ENCODE results near the gene THBD.

THBD gene

GRCh38 chr20:23083553-23084220 is 34.2 kb upstream of the THBD start:
- Histone ChIP-seq H4K20me1 (ENCODE audit: insufficient read depth, low read length) (no peaks in the 10 kb centered on the region), H3K9me3 (ENCODE audit: low read length) (no peaks in the 10 kb centered on the region), H3K4me2 (ENCODE audit: low read length) (no peak overlapping the region), H3K79me2 (ENCODE audit: insufficient read depth, low read length) (no peaks in the 10 kb centered on the region), H3K27ac (ENCODE audit: low read depth, low read length, poor library complexity, severe bottlenecking) (no peak overlapping the region), H3K27me3 (ENCODE audit: insufficient read depth, low read length) (peaks cover 3% of the 10 kb centered on the region; the same call in 1 of the 2 replicates), H2AFZ (ENCODE audit: low read length) (no peak overlapping the region), H3K36me3 (ENCODE audit: insufficient read depth, low read length) (no peaks in the 10 kb centered on the region), H3F3A (ENCODE audit: insufficient read depth, low read length) (no peaks in the 10 kb centered on the region), H3K4me3 (ENCODE audit: low read depth, low read length, poor library complexity, severe bottlenecking) (no peak overlapping the region), H3K9ac (ENCODE audit: low read length) (no peak overlapping the region), H3K9me2 (ENCODE audit: low read depth, low read length) (no peaks in the 10 kb centered on the region), H3K4me1 (ENCODE audit: insufficient read depth, low read length, severe bottlenecking) (no peaks in the 10 kb centered on the region)
- TF ChIP-seq EZH2 (IDR thresholded peaks at IDR 0.05; ENCODE audit: borderline replicate concordance, low read length): no peak
- TF ChIP-seq, protein P1, sequence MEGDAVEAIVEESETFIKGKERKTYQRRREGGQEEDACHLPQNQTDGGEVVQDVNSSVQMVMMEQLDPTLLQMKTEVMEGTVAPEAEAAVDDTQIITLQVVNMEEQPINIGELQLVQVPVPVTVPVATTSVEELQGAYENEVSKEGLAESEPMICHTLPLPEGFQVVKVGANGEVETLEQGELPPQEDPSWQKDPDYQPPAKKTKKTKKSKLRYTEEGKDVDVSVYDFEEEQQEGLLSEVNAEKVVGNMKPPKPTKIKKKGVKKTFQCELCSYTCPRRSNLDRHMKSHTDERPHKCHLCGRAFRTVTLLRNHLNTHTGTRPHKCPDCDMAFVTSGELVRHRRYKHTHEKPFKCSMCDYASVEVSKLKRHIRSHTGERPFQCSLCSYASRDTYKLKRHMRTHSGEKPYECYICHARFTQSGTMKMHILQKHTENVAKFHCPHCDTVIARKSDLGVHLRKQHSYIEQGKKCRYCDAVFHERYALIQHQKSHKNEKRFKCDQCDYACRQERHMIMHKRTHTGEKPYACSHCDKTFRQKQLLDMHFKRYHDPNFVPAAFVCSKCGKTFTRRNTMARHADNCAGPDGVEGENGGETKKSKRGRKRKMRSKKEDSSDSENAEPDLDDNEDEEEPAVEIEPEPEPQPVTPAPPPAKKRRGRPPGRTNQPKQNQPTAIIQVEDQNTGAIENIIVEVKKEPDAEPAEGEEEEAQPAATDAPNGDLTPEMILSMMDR (IDR thresholded peaks at IDR 0.05; ENCODE audit: low read length): no peak

DNA sequence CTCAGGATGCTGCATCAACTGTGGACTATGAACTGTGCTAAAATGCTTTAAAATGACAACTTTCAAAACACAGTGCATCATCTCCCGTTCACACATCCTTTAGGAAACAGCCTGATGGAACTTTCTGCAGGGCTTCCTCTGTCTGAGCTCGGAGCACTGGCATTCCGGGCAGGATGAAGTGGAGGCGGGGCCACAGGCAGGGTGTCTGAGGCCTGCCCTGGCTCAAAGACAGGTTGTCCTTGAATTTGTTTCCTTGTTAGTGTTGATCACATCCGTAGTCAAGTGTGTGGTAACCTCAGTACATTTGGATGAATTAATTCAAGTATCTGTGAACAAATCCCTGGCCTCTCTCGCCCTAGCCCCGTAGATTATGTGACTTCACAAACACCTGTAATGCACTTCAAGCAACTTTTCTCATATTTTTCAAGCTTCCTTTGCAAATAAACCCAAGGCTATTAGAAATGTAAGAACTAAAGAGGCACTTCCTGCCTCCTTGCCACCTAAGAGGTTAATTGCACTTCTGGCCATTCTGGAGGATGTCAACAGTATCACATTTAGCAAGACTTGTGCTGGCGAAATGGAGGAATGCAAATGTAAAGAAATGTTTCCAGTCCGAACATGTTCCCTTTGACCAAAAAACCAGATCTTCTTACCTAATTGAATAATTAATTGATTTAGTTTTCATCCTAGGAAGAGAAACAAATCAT is 33.5 kb upstream of the THBD start:
- peaks cover 2% of the 10 kb centered on the region; the same call in 1 of the 2 replicates for H3K27me3 ChIP-seq (ENCODE audit: insufficient read depth, low read length)
- H3K4me3 ChIP-seq (ENCODE audit: low read depth, low read length, poor library complexity, severe bottlenecking): no peak overlapping the region
- no peaks in the 10 kb centered on the region for H3K4me1 ChIP-seq (ENCODE audit: insufficient read depth, low read length, severe bottlenecking)
- H3K4me2 ChIP-seq (ENCODE audit: low read length): no peak overlapping the region
- no peaks in the 10 kb centered on the region for H3K9me2 ChIP-seq (ENCODE audit: low read depth, low read length)
- TF ChIP-seq EZH2 (IDR thresholded peaks at IDR 0.05; ENCODE audit: borderline replicate concordance, low read length): no peak
- TF ChIP-seq, protein P1 (IDR thresholded peaks at IDR 0.05; ENCODE audit: low read length): no peak
- no peaks in the 10 kb centered on the region for H3K36me3 ChIP-seq (ENCODE audit: insufficient read depth, low read length)
- no peak overlapping the region for H3K9ac ChIP-seq (ENCODE audit: low read length)
- no peak overlapping the region for H2AFZ ChIP-seq (ENCODE audit: low read length)
- H4K20me1 ChIP-seq (ENCODE audit: insufficient read depth, low read length): no peaks in the 10 kb centered on the region
- no peaks in the 10 kb centered on the region for H3K9me3 ChIP-seq (ENCODE audit: low read length)
- H3F3A ChIP-seq (ENCODE audit: insufficient read depth, low read length): no peaks in the 10 kb centered on the region
- no peak overlapping the region for H3K27ac ChIP-seq (ENCODE audit: low read depth, low read length, poor library complexity, severe bottlenecking)
- H3K79me2 ChIP-seq (ENCODE audit: insufficient read depth, low read length): no peaks in the 10 kb centered on the region

DNA sequence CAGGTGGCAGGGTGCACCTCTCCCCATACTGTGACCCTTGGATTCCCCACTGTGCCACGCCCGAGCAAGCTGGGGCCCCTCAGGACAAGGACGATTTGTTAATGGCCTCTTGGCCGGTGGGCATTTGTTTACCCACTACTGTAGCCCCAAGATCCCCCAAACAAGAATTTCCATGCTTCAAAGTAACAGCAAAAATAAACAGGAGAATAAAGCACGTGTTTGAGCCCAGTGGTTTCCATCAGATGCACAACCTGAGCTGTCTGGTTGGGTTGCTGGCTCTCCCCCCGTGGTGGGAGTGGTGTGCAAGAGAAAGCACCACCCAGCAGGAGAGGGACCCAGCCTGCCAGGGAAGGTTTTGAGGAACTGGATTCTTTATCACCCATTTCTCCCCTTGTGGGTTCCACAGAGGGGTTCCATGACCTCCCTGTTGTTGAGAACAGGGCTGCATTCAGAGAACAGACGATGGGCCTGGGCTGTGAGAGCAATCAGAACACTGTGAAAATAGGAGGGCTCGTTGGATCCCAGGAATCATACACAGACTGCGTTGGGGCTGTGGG is 31.9 kb upstream of the THBD start:
- H2AFZ ChIP-seq (ENCODE audit: low read length): no peak overlapping the region
- TF ChIP-seq, protein P1 (IDR thresholded peaks at IDR 0.05; ENCODE audit: low read length): no peak
- TF ChIP-seq EZH2 (IDR thresholded peaks at IDR 0.05; ENCODE audit: borderline replicate concordance, low read length): no peak

More for the DNA sequence above, 31.9 kb upstream of the THBD start:
- no peak overlapping the region for H3K4me3 ChIP-seq (ENCODE audit: low read depth, low read length, poor library complexity, severe bottlenecking)
- no peaks in the 10 kb centered on the region for H3F3A ChIP-seq (ENCODE audit: insufficient read depth, low read length)
- H3K27me3 ChIP-seq (ENCODE audit: insufficient read depth, low read length): no peaks in the 10 kb centered on the region
- no peaks in the 10 kb centered on the region for H4K20me1 ChIP-seq (ENCODE audit: insufficient read depth, low read length)
- no peaks in the 10 kb centered on the region for H3K4me1 ChIP-seq (ENCODE audit: insufficient read depth, low read length, severe bottlenecking)
- no peaks in the 10 kb centered on the region for H3K79me2 ChIP-seq (ENCODE audit: insufficient read depth, low read length)
- H3K9me2 ChIP-seq (ENCODE audit: low read depth, low read length): no peaks in the 10 kb centered on the region
- no peak overlapping the region for H3K4me2 ChIP-seq (ENCODE audit: low read length)
- no peaks in the 10 kb centered on the region for H3K9me3 ChIP-seq (ENCODE audit: low read length)
- H3K9ac ChIP-seq (ENCODE audit: low read length): no peak overlapping the region
- H3K27ac ChIP-seq (ENCODE audit: low read depth, low read length, poor library complexity, severe bottlenecking): no peak overlapping the region
- no peaks in the 10 kb centered on the region for H3K36me3 ChIP-seq (ENCODE audit: insufficient read depth, low read length)
